ENCODE measurements around the gene KDM8. TPM values are rescaled to one million over a fixed set of nuclear protein-coding genes. Genes with fewer than 3 reads are reported as not detected.
A peak's percentile ranks its signal among the peaks of the same experiment; 100 is the strongest.

The KDM8 gene
- total RNA-seq, 1 experiment from 2014 or later, result 3.7 TPM

- BruUV-seq (replicated peaks), result no TSS peak
- ChIA-PET POLR2A (no interaction called here), CTCF (interaction anchor here (0.6 to 10.5 kb wide), 5 partner anchors 13 to 198 kb away, joined by 3 to 132 read pairs (median 3); no protein-coding TSS in a partner anchor)
- TF ChIP-seq CTCF (IDR thresholded peaks at IDR 0.05; ENCODE audit: unreplicated experiment), result peak; percentile 12
- peak; percentile 23 for DNase-seq (ENCODE audit: unreplicated experiment)
- Mint-ChIP-seq H3K4me1 (ENCODE audit: insufficient read depth, unreplicated experiment) (peaks cover under 1% of the 10 kb centered on the region), H3K36me3 (ENCODE audit: insufficient read depth, unreplicated experiment) (peaks cover 3% of the 10 kb centered on the region), H3K27me3 (ENCODE audit: insufficient read depth, unreplicated experiment) (no peaks in the 10 kb centered on the region), H3K27ac (ENCODE audit: low read depth, unreplicated experiment) (no peak overlapping the region), H3K4me3 (ENCODE audit: unreplicated experiment) (no peak overlapping the region), H3K9me3 (ENCODE audit: unreplicated experiment) (no peaks in the 10 kb centered on the region)
- intact Hi-C loops (cut with micrococcal nuclease), result no loop called here
These were observed 33.7 kb upstream of the KDM8 start for GRCh38 chr16:27169511-27170071.

GRCh38 chr16:27171584-27171983, 31.7 kb upstream of the KDM8 start:
- Mint-ChIP-seq H3K4me1 (ENCODE audit: insufficient read depth, unreplicated experiment) (peaks cover 4% of the 10 kb centered on the region), H3K36me3 (ENCODE audit: insufficient read depth, unreplicated experiment) (no peaks in the 10 kb centered on the region), H3K9me3 (ENCODE audit: unreplicated experiment) (no peaks in the 10 kb centered on the region), H3K27ac (ENCODE audit: low read depth, unreplicated experiment) (no peak overlapping the region), H3K4me3 (ENCODE audit: unreplicated experiment) (no peak overlapping the region), H3K27me3 (ENCODE audit: insufficient read depth, unreplicated experiment) (no peaks in the 10 kb centered on the region)
- ChIA-PET CTCF (interaction anchor here (0.7 to 10.5 kb wide), 3 partner anchors 10 to 26 kb away, joined by 3 to 132 read pairs (median 3); no protein-coding TSS in a partner anchor), POLR2A (no interaction called here)
- no peak for DNase-seq (ENCODE audit: unreplicated experiment)
- intact Hi-C loops (cut with micrococcal nuclease), result no loop called here
- TF ChIP-seq CTCF (IDR thresholded peaks at IDR 0.05; ENCODE audit: unreplicated experiment), result no peak
- no TSS peak for BruUV-seq (replicated peaks)

GRCh38 chr16:27174007-27174406, 29.3 kb upstream of the KDM8 start:
- BruUV-seq (replicated peaks), result no TSS peak
- TF ChIP-seq CTCF (IDR thresholded peaks at IDR 0.05; ENCODE audit: unreplicated experiment), result no peak
- CTCF ChIA-PET, result interaction anchor here (1.0 to 1.7 kb wide), 5 partner anchors 19 to 202 kb away, joined by 3 to 17 read pairs (median 5); no protein-coding TSS in a partner anchor

GRCh38 chr16:27174798-27175197, 28.5 kb upstream of the KDM8 start:
- no TSS peak for BruUV-seq (replicated peaks)
- H3K27me3 Mint-ChIP-seq (ENCODE audit: insufficient read depth, unreplicated experiment), result no peaks in the 10 kb centered on the region
- H3K9me3 Mint-ChIP-seq (ENCODE audit: unreplicated experiment), result no peaks in the 10 kb centered on the region
- peaks cover 4% of the 10 kb centered on the region for H3K4me1 Mint-ChIP-seq (ENCODE audit: insufficient read depth, unreplicated experiment)
- CTCF ChIA-PET, result interaction anchor here (1.7 kb wide), 1 partner anchor 20 kb away, joined by 17 read pairs; no protein-coding TSS in a partner anchor
- H3K36me3 Mint-ChIP-seq (ENCODE audit: insufficient read depth, unreplicated experiment), result peaks cover 6% of the 10 kb centered on the region
- intact Hi-C loops (cut with micrococcal nuclease), result loop anchor here (2.0 kb wide), 1 partner anchor 28 kb away; the partner anchor contains the start of gene KDM8
- H3K27ac Mint-ChIP-seq (ENCODE audit: low read depth, unreplicated experiment), result no peak overlapping the region
- no peak overlapping the region for H3K4me3 Mint-ChIP-seq (ENCODE audit: unreplicated experiment)
- POLR2A ChIA-PET, result no interaction called here
- peak; percentile 31 for DNase-seq (ENCODE audit: unreplicated experiment)
- TF ChIP-seq CTCF (IDR thresholded peaks at IDR 0.05; ENCODE audit: unreplicated experiment), result no peak

More at GRCh38 chr16:27174007-27174406, 29.3 kb upstream of the KDM8 start:
- Mint-ChIP-seq H3K27me3 (ENCODE audit: insufficient read depth, unreplicated experiment) (no peaks in the 10 kb centered on the region), H3K4me3 (ENCODE audit: unreplicated experiment) (no peak overlapping the region), H3K9me3 (ENCODE audit: unreplicated experiment) (no peaks in the 10 kb centered on the region), H3K36me3 (ENCODE audit: insufficient read depth, unreplicated experiment) (peaks cover 6% of the 10 kb centered on the region), H3K27ac (ENCODE audit: low read depth, unreplicated experiment) (no peak overlapping the region), H3K4me1 (ENCODE audit: insufficient read depth, unreplicated experiment) (peaks cover 4% of the 10 kb centered on the region)
- intact Hi-C loops (cut with micrococcal nuclease), result loop anchor here (2.0 kb wide), 1 partner anchor 29 kb away; the partner anchor contains the start of gene KDM8
- POLR2A ChIA-PET, result interaction anchor here (0.9 kb wide), 1 partner anchor 31 kb away, joined by 4 read pairs; no protein-coding TSS in a partner anchor
- no peak for DNase-seq (ENCODE audit: unreplicated experiment)
